Neural cell (in vitro differentiated cells): ENCODE data around the gene CELSR2.

Experiments
- EP300 ChIP-seq: fragments of 450-650 bp; conservative IDR thresholded peaks from 2 replicates; pipeline ENCODE4 v1.6.1; 2014; ENCODE audit warnings: antibody characterized with exemption, mild to moderate bottlenecking, moderate library complexity; ENCODE audit not compliant: poor library complexity, severe bottlenecking
- EZH2 ChIP-seq: fragments of 200-600, 300-800 bp; shearing (Covaris generic), sonication (generic); IDR thresholded peaks from 2 replicates; pipeline ENCODE4 v1.6.1; 2014; ENCODE audit warnings: antibody characterized with exemption, low read length, borderline replicate concordance, mild to moderate bottlenecking; ENCODE audit not compliant: insufficient read depth, poor library complexity, severe bottlenecking
- MXI1 ChIP-seq: fragments of 450-650 bp; conservative IDR thresholded peaks from 2 replicates; pipeline ENCODE4 v1.6.1; 2014; ENCODE audit warnings: antibody characterized with exemption, mild to moderate bottlenecking; ENCODE audit not compliant: poor library complexity, severe bottlenecking
- POLR2AphosphoS5 ChIP-seq: IDR thresholded peaks from 2 replicates; pipeline ENCODE4 v1.6.1; 2012
- RAD21 ChIP-seq: fragments of 450-650 bp; conservative IDR thresholded peaks from 2 replicates; pipeline ENCODE4 v1.6.1; 2014; ENCODE audit warnings: antibody characterized with exemption, mild to moderate bottlenecking, moderate library complexity
- TAF1 ChIP-seq: IDR thresholded peaks from 2 replicates; pipeline ENCODE4 v1.6.1; 2012; ENCODE audit warnings: low read depth
- TF ChIP-seq, protein P1 (sequence below): fragments of 450-650 bp; IDR thresholded peaks from 2 replicates; pipeline ENCODE4 v1.5.1; 2014; ENCODE audit warnings: antibody characterized with exemption, mild to moderate bottlenecking, moderate library complexity; ENCODE audit not compliant: poor library complexity, severe bottlenecking
- TF ChIP-seq, protein P2 (sequence below): IDR thresholded peaks from 2 replicates; pipeline ENCODE4 v1.6.1; 2012; ENCODE audit warnings: borderline replicate concordance

DNA sequence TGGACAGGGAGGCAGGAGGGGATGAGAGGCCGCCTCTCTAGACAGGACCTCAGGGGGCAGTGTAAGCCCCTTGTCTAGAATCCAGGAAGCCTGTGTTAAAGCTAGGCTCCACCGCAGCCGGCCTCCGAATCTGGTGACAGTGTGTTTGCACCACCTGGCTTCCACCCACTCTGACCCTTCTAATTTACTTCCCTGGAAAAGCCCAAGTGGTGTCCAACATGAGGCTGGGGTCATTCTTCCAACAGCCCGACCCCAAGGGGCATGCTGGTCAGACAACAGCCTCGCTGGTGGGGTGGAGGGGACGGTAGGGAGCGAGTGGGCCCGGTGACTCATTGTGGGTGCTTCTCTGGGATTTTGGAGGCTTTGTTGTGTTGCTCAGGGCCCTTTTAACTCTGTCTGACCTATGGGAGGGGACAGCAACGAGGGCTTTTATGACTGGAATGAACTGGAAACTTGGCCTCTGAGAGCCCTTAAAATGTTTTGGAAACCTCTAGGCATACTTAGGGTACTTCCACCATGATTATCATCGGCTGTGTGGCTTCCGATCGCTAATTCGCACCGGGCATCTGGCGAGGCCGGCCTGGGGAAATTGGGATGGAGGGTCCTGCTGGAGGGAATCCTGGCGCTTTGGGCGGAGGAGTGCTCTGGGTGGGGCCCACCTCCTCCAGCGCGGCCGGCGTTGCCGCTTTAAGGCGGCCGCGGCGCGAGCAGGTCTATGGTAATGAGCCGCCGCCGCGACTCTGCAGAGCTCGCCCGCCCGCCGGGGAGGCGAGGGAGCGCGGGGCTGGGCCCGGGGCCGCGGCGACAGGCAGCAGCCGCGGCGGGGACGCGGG lies at the start of gene CELSR2:
- TF ChIP-seq, protein P1, sequence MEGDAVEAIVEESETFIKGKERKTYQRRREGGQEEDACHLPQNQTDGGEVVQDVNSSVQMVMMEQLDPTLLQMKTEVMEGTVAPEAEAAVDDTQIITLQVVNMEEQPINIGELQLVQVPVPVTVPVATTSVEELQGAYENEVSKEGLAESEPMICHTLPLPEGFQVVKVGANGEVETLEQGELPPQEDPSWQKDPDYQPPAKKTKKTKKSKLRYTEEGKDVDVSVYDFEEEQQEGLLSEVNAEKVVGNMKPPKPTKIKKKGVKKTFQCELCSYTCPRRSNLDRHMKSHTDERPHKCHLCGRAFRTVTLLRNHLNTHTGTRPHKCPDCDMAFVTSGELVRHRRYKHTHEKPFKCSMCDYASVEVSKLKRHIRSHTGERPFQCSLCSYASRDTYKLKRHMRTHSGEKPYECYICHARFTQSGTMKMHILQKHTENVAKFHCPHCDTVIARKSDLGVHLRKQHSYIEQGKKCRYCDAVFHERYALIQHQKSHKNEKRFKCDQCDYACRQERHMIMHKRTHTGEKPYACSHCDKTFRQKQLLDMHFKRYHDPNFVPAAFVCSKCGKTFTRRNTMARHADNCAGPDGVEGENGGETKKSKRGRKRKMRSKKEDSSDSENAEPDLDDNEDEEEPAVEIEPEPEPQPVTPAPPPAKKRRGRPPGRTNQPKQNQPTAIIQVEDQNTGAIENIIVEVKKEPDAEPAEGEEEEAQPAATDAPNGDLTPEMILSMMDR = no peak
- TF ChIP-seq EZH2 (no peak), MXI1 (no peak), POLR2AphosphoS5 (peak; percentile 67), RAD21 (no peak), EP300 (no peak), TAF1 (no peak)
- TF ChIP-seq, protein P2, sequence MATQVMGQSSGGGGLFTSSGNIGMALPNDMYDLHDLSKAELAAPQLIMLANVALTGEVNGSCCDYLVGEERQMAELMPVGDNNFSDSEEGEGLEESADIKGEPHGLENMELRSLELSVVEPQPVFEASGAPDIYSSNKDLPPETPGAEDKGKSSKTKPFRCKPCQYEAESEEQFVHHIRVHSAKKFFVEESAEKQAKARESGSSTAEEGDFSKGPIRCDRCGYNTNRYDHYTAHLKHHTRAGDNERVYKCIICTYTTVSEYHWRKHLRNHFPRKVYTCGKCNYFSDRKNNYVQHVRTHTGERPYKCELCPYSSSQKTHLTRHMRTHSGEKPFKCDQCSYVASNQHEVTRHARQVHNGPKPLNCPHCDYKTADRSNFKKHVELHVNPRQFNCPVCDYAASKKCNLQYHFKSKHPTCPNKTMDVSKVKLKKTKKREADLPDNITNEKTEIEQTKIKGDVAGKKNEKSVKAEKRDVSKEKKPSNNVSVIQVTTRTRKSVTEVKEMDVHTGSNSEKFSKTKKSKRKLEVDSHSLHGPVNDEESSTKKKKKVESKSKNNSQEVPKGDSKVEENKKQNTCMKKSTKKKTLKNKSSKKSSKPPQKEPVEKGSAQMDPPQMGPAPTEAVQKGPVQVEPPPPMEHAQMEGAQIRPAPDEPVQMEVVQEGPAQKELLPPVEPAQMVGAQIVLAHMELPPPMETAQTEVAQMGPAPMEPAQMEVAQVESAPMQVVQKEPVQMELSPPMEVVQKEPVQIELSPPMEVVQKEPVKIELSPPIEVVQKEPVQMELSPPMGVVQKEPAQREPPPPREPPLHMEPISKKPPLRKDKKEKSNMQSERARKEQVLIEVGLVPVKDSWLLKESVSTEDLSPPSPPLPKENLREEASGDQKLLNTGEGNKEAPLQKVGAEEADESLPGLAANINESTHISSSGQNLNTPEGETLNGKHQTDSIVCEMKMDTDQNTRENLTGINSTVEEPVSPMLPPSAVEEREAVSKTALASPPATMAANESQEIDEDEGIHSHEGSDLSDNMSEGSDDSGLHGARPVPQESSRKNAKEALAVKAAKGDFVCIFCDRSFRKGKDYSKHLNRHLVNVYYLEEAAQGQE = no peak
